H9 (cell line): ENCODE results near the gene POLD1. TPM values are rescaled to one million over a fixed set of nuclear protein-coding genes. Genes with fewer than 3 reads are reported as not detected.

Source experiments
- DNase-seq: peaks from one replicate; pipeline ENCODE4 v3.0.0-alpha.2; 2017
- H2AFZ ChIP-seq: one replicate; pipeline ENCODE4 v1.6.1; 2013; ENCODE audit warnings: mild to moderate bottlenecking, low read length, control low read depth, moderate library complexity
- H2AK5ac ChIP-seq: 2 replicates; pipeline ENCODE4 v1.6.1; 2013; ENCODE audit warnings: low read length, control low read depth, mixed read lengths; ENCODE audit not compliant: insufficient read length
- H2BK120ac ChIP-seq: one replicate; pipeline ENCODE4 v1.6.1; 2013; ENCODE audit warnings: low read depth, mild to moderate bottlenecking, low read length, control low read depth, inconsistent platforms; ENCODE audit not compliant: poor library complexity, severe bottlenecking
- H2BK12ac ChIP-seq: 2 replicates; pipeline ENCODE4 v1.6.1; 2013; ENCODE audit warnings: low read length, control low read depth, mixed read lengths, low read depth; ENCODE audit not compliant: insufficient read length
- H2BK15ac ChIP-seq: 2 replicates; pipeline ENCODE4 v1.6.1; 2013; ENCODE audit warnings: low read depth, low read length, control low read depth
- H2BK20ac ChIP-seq: one replicate; pipeline ENCODE4 v1.6.1; 2013; ENCODE audit warnings: low read depth, mild to moderate bottlenecking, low read length, control low read depth, inconsistent platforms; ENCODE audit not compliant: poor library complexity, severe bottlenecking
- H2BK5ac ChIP-seq: 2 replicates; pipeline ENCODE4 v1.6.1; 2013; ENCODE audit warnings: low read length, control low read depth, mixed read lengths; ENCODE audit not compliant: insufficient read length
- H3K14ac ChIP-seq: 2 replicates; pipeline ENCODE4 v1.6.1; 2013; ENCODE audit warnings: low read length, control low read depth; ENCODE audit not compliant: insufficient read depth
- H3K18ac ChIP-seq: 2 replicates; pipeline ENCODE4 v1.6.1; 2013; ENCODE audit warnings: low read depth, mild to moderate bottlenecking, mixed read lengths, low read length, control low read depth; ENCODE audit not compliant: insufficient read length
- H3K23ac ChIP-seq: 2 replicates; pipeline ENCODE4 v1.6.1; 2013; ENCODE audit warnings: low read length, control low read depth, mixed read lengths, low read depth; ENCODE audit not compliant: insufficient read length
- H3K23me2 ChIP-seq: 2 replicates; pipeline ENCODE4 v1.6.1; 2013; ENCODE audit warnings: low read depth, mild to moderate bottlenecking, mixed read lengths, low read length, control low read depth; ENCODE audit not compliant: insufficient read length, poor library complexity, severe bottlenecking
- H3K27ac ChIP-seq: 2 replicates; pipeline ENCODE4 v1.5.1; 2013; ENCODE audit warnings: low read length, control low read depth, mixed read lengths, low read depth; ENCODE audit not compliant: insufficient read length
- H3K27me3 ChIP-seq: 2 replicates; pipeline ENCODE4 v1.6.1; 2013; ENCODE audit warnings: low read length, control low read depth, inconsistent platforms; ENCODE audit not compliant: insufficient read depth
- H3K4ac ChIP-seq: 2 replicates; pipeline ENCODE4 v1.6.1; 2013; ENCODE audit warnings: low read depth, mild to moderate bottlenecking, control low read depth, inconsistent platforms, low read length, moderate library complexity
- H3K4me1 ChIP-seq: 2 replicates; pipeline ENCODE4 v1.6.1; 2013; ENCODE audit warnings: low read length, control low read depth, inconsistent platforms; ENCODE audit not compliant: insufficient read depth
- H3K4me2 ChIP-seq: 2 replicates; pipeline ENCODE4 v1.6.1; 2013; ENCODE audit warnings: low read length, control low read depth, mixed read lengths; ENCODE audit not compliant: insufficient read length, insufficient read depth
- H3K56ac ChIP-seq: 2 replicates; pipeline ENCODE4 v1.6.1; 2013; ENCODE audit warnings: low read depth, mild to moderate bottlenecking, mixed read lengths, low read length, control low read depth; ENCODE audit not compliant: insufficient read length
- H3K79me1 ChIP-seq: 2 replicates; pipeline ENCODE4 v1.6.1; 2013; ENCODE audit warnings: low read depth, mild to moderate bottlenecking, moderate library complexity, low read length, control low read depth, inconsistent platforms; ENCODE audit not compliant: insufficient read depth, poor library complexity, severe bottlenecking
- H3K79me2 ChIP-seq: 2 replicates; pipeline ENCODE4 v1.6.1; 2013; ENCODE audit warnings: low read length, control low read depth, inconsistent platforms; ENCODE audit not compliant: insufficient read depth
- H3K9ac ChIP-seq: 2 replicates; pipeline ENCODE4 v1.6.1; 2013; ENCODE audit warnings: low read length, control low read depth, mixed read lengths; ENCODE audit not compliant: insufficient read length; ENCODE audit errors: extremely low read depth
- H3K9me3 ChIP-seq: one replicate; pipeline ENCODE4 v1.6.1; 2013; ENCODE audit warnings: low read depth, low read length, inconsistent platforms; ENCODE audit not compliant: control insufficient read depth
- H3T11ph ChIP-seq: one replicate; pipeline ENCODE4 v1.6.1; 2013; ENCODE audit warnings: mild to moderate bottlenecking, low read length, control low read depth, inconsistent platforms
- H4K20me1 ChIP-seq: one replicate; pipeline ENCODE4 v1.6.1; 2013; ENCODE audit not compliant: control insufficient read depth, insufficient read length, insufficient read depth
- H4K5ac ChIP-seq: 2 replicates; pipeline ENCODE4 v1.6.1; 2013; ENCODE audit warnings: low read depth, mild to moderate bottlenecking, mixed read lengths, low read length, control low read depth; ENCODE audit not compliant: insufficient read length
- H4K8ac ChIP-seq: replicated peaks from 2 replicates; pipeline ENCODE4 v1.6.1; 2013; ENCODE audit warnings: low read length, control low read depth, mixed read lengths, low read depth; ENCODE audit not compliant: insufficient read length
- H4K91ac ChIP-seq: 2 replicates; pipeline ENCODE4 v1.6.1; 2013; ENCODE audit warnings: low read depth, mild to moderate bottlenecking, moderate library complexity, mixed read lengths, low read length, control low read depth; ENCODE audit not compliant: insufficient read length
- H3K27ac Mint-ChIP-seq, 3 experiments: 2 replicates in 2 of 3; 3 replicates in 1 of 3; pipeline ENCODE4 v1.8.0; 2020 to 2021; ENCODE audit warnings: mixed read lengths in 3 of 3, mild to moderate bottlenecking in 1 of 3, moderate library complexity in 1 of 3
- H3K27me3 Mint-ChIP-seq: 2 replicates; pipeline ENCODE4 v1.8.0; 2021; ENCODE audit warnings: low read depth, mild to moderate bottlenecking, moderate library complexity, mixed read lengths
- H3K36me3 Mint-ChIP-seq, 3 experiments: 2 replicates in 2 of 3; 3 replicates in 1 of 3; pipeline ENCODE4 v1.8.0; 2020 to 2021; ENCODE audit warnings: low read depth in 3 of 3, mixed read lengths in 3 of 3; ENCODE audit not compliant: insufficient read depth in 1 of 3
- H3K4me1 Mint-ChIP-seq, 2 experiments: 2 replicates each; pipeline ENCODE4 v1.8.0; 2020; ENCODE audit warnings: mixed read lengths in 2 of 2
- H3K4me3 Mint-ChIP-seq, 2 experiments: 2 replicates in 1 of 2; 3 replicates in 1 of 2; pipeline ENCODE4 v1.8.0; 2020 to 2021; ENCODE audit warnings: mild to moderate bottlenecking in 2 of 2, mixed read lengths in 2 of 2, moderate library complexity in 1 of 2
- H3K9me3 Mint-ChIP-seq, 2 experiments: 2 replicates in 1 of 2; 3 replicates in 1 of 2; pipeline ENCODE4 v1.8.0; 2020; ENCODE audit warnings: mild to moderate bottlenecking in 2 of 2, mixed read lengths in 2 of 2, moderate library complexity in 1 of 2
- CTCF ChIP-seq: fragments of 200-600 bp; sonication (generic); conservative IDR thresholded peaks from 3 replicates; pipeline ENCODE4 v1.8.0; 2021; ENCODE audit warnings: antibody characterized with exemption, mild to moderate bottlenecking
- WGBS: extraction: QIAGEN DNeasy Blood & Tissue Kit; methylation state at CpG from one replicate; pipeline ENCODE4 v1.1.7; 2013; ENCODE audit warnings: missing lambda C conversion rate, low lambda C conversion rate, mixed read lengths; ENCODE audit not compliant: insufficient read length; ENCODE audit errors: extremely low coverage; 5-methylcytosine and 5-hydroxymethylcytosine counted together
- total RNA-seq: library from RNA; stranded (reverse); gene quantifications from 2 replicates; pipeline ENCODE4 v1.2.1, GENCODE V29; 2021

The POLD1 gene
- total RNA-seq, 1 experiment from 2014 or later: 165 TPM

DNA sequence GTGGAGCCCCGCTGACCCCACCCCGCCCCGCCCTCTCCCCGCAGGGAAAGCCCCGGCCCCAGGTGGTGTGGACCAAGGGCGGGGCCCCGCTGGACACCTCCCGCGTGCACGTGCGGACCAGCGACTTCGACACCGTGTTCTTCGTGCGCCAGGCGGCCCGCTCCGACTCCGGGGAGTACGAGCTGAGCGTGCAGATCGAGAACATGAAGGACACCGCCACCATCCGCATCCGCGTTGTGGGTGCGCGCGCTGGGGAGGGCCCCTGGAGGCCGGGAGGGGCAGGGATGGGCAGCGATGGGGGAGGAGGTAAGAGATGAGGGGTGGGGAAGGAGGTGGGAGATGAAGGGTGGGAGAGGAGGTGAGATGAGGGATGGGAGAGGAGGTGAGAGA, 74.9 kb downstream of the POLD1 start:
- Histone ChIP-seq H3K14ac (no peak overlapping the region), H3K79me1 (no peaks in the 10 kb centered on the region), H3T11ph (no peak overlapping the region), H2BK120ac (no peak overlapping the region), H3K18ac (no peak overlapping the region), H4K20me1 (peaks cover under 1% of the 10 kb centered on the region), H3K4me1 (no peaks in the 10 kb centered on the region), H3K27me3 (no peaks in the 10 kb centered on the region), H2BK5ac (no peak overlapping the region), H2AFZ (no peak overlapping the region), H3K79me2 (no peaks in the 10 kb centered on the region), H2AK5ac (no peak overlapping the region), H4K91ac (no peak overlapping the region), H4K5ac (no peak overlapping the region), H4K8ac (no peak overlapping the region), H3K23me2 (no peaks in the 10 kb centered on the region), H3K9ac (no peak overlapping the region), H2BK20ac (no peak overlapping the region), H3K23ac (no peak overlapping the region), H2BK12ac (no peak overlapping the region), H2BK15ac (no peak overlapping the region), H3K4ac (no peak overlapping the region), H3K4me2 (no peak overlapping the region), H3K27ac (no peak overlapping the region), H3K56ac (no peak overlapping the region), H3K9me3 (no peaks in the 10 kb centered on the region)
- no peaks in the 10 kb centered on the region; a peak in 1 of 5 replicates for H3K9me3 Mint-ChIP-seq
- WGBS: no CpG with 5 or more reads among the region's 32 CpGs
- H3K27me3 Mint-ChIP-seq: peaks cover 15% of the 10 kb centered on the region
- peaks cover 0 to 3% (median 2%) of the 10 kb centered on the region in 3 experiments; a peak in 2 of 7 replicates for H3K36me3 Mint-ChIP-seq
- TF ChIP-seq CTCF: no peak
- H3K4me3 Mint-ChIP-seq: no peak overlapping the region
- H3K4me1 Mint-ChIP-seq: peaks cover 2 to 5% of the 10 kb centered on the region in 2 experiments
- DNase-seq: no peak
- H3K27ac Mint-ChIP-seq: no peak overlapping the region
